Measurements from ENCODE around the gene ZNF629.
A peak's percentile ranks its signal among the peaks of the same experiment; 100 is the strongest.

Gene ZNF629

DNA sequence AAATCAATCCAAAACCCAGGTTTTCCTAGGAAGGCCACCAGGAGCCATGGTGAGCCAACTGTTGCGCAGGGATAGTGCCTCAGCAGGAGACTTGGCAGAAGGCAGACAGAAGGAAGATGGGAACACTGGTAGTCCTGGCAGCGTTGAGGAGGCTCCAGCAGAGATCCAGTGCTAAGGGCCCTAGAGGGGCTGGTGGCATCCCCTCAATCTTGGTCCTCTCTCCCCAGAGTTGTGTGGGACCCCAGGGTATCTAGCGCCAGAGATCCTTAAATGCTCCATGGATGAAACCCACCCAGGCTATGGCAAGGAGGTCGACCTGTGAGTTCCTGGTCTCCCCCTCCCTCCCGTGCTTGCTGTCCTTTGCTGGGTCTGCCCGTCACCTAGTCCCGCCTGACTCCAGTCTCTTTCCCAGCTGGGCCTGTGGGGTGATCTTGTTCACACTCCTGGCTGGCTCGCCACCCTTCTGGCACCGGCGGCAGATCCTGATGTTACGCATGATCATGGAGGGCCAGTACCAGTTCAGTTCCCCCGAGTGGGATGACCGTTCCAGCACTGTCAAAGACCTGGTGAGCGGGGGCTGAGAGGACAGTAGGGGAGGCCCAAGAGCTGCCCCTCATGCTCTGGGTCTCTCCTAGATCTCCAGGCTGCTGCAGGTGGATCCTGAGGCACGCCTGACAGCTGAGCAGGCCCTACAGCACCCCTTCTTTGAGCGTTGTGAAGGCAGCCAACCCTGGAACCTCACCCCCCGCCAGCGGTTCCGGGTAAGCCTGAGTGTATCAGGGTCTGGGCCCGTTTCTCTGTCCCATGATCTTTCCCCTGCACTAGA lies 30.8 kb downstream of the ZNF629 start:
- DNase-seq (ENCODE audit: low read depth), result no peak
- H3K4me3 ChIP-seq (ENCODE audit: low read depth, low read length), result no peak overlapping the region

GRCh38 chr16:30753596-30753995 lies 33.4 kb downstream of the ZNF629 start:
- no peak for DNase-seq (ENCODE audit: low read depth)
- no peak overlapping the region for H3K4me3 ChIP-seq (ENCODE audit: low read depth, low read length)

DNA sequence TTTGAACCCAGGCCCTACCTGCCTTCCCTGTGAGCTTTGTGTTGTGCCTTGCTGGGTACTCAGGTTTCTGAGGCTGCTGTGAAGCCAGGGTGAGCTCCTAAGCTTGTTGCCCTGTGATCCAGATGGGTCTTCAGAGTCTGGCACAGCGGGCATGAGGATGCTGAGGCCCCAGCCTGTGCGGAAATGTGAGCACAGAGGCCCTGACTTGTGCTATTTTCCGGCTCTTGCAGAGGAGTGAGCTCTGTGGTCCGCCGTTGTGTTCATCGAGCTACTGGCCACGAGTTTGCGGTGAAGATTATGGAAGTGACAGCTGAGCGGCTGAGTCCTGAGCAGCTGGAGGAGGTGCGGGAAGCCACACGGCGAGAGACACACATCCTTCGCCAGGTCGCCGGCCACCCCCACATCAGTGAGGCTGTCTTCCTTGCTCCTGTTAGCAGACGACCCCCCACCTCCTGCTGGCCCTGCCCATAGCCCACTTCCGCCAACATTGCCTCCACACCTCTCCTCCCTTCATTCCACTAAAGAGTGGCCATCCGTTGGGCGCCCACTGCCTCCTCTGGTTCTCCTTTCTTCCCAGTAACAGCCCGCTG lies 36.0 kb downstream of the ZNF629 start:
- DNase-seq (ENCODE audit: low read depth), result no peak
- H3K4me3 ChIP-seq (ENCODE audit: low read depth, low read length), result no peak overlapping the region

- no peak overlapping the region for H3K4me3 ChIP-seq (ENCODE audit: low read depth, low read length)
- DNase-seq (ENCODE audit: low read depth), result no peak
Observed at GRCh38 chr16:30750201-30750600, 36.8 kb downstream of the ZNF629 start.

DNA sequence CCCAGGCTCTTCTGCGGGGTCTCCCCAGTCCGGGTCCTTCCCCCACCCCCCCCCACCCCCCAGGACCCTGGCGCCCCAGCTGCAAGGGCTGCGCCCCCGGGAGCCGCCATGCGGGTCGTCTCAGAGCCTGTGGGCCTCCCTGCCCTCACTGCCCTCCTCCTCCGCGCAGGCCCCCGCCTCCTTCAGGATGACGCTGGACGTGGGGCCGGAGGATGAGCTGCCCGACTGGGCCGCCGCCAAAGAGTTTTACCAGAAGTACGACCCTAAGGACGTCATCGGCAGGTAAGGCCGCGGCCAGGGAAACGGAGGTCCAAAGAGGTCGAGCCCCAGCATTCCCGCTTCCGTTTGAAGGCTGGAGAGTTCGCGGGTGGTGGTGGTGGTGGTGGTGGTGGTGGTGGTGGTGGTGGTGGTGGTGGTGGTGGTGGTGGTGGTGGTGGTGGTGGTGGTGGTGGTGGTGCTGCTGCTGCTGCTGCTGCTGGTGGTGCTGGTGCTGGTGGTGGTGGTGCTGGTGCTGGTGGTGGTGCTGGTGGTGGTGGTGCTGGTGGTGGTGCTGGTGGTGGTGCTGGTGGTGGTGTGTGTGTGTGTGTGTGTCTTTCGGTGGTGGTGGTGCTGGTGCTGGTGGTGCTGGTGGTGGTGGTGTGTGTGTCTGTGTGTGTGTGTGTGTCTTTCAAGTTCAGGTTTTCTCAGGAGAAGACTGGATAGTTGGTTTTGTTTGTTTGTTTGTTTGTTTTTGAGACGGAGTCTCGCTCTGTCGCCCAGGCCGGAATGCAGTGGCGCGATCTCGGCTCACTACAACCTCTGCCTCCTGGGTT lies 38.2 kb downstream of the ZNF629 start:
- peak; percentile 7 for DNase-seq (ENCODE audit: low read depth)
- peak overlapping the region; percentile 71 for H3K4me3 ChIP-seq (ENCODE audit: low read depth, low read length)

GRCh38 chr16:30747799-30748633 lies 39.0 kb downstream of the ZNF629 start, which contains the start of gene PHKG2:
PHKG2 (plus strand) TSS chr16:30748425; CDS start chr16:30748821, 396 bp downstream.
- H3K4me3 ChIP-seq (ENCODE audit: low read depth, low read length), result peak within 1 kb of the TSS; percentile 71
- peak; percentile 95 for DNase-seq (ENCODE audit: low read depth)

- peak; percentile 33 for DNase-seq (ENCODE audit: low read depth)
- H3K4me3 ChIP-seq (ENCODE audit: low read depth, low read length), result peak overlapping the region; percentile 71
Observed at GRCh38 chr16:30747331-30747730, 39.7 kb downstream of the ZNF629 start.

GRCh38 chr16:30746638-30747175 lies 40.3 kb downstream of the ZNF629 start:
- no peak overlapping the region for H3K4me3 ChIP-seq (ENCODE audit: low read depth, low read length)
- DNase-seq (ENCODE audit: low read depth), result no peak

DNA sequence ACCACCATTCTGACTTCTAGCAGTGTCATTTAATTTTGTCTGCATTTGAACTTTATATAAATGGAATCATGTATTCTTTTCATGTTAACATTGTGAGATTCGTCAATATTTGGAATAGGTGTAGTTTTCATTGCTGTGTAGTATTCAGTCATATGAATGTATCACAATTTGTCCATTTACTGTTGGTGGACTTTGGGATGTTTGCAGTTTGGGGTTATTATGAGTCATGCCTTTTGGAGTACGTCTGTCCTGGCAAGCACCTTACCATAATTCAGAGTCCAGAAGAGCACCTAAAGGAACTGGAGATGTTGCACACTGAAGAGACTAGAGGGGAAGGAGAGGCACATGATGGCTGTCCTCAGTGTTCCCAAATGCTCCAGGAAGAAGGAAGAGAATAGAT lies 41.9 kb downstream of the ZNF629 start:
- DNase-seq (ENCODE audit: low read depth), result no peak
- H3K4me3 ChIP-seq (ENCODE audit: low read depth, low read length), result no peak overlapping the region

DNA sequence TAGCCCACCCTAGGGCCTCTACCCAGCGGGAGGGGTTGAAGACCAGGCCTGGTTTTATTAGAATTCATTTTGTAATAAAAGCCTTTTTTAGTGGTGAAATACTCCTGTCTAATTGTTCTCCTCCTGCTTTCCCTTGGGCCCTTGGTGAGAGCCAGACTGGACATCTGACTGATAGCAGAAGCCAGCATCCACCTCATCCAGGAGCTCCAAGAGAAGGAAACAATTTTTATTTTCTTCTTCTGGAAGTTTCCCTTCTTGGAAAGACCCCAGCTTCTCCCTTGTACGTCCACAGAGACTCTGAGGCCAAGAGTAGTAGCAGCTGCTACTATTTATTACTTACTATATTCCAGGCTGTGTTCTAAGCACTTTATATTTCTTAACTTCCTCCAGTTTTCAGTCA lies 42.8 kb downstream of the ZNF629 start:
- H3K4me3 ChIP-seq (ENCODE audit: low read depth, low read length), result no peak overlapping the region
- DNase-seq (ENCODE audit: low read depth), result no peak

DNA sequence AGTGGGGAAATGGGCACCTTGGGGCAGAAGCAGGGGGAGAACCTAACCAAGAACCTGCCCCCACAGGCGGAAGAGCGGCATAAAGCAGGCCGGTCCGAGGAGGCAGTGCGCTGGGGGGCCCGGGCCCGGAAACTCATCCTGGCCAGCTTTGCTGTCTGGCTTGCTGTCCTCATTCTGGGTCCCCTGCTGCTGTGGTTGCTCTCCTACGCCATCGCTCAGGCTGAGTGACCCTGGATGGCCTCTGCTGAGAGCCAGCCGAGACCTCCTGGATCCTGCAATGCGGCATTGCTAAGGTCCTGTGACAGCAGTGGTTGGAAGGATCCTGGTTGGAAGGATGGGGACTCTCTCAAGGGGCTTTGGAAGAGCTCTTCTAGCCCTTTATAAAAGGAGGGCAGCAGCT lies 43.3 kb downstream of the ZNF629 start:
- H3K4me3 ChIP-seq (ENCODE audit: low read depth, low read length), result no peak overlapping the region
- DNase-seq (ENCODE audit: low read depth), result no peak

- DNase-seq (ENCODE audit: low read depth), result peak; percentile 34
- no peak overlapping the region for H3K4me3 ChIP-seq (ENCODE audit: low read depth, low read length)
Observed at GRCh38 chr16:30741461-30741914, 45.5 kb downstream of the ZNF629 start.

GRCh38 chr16:30740364-30741251 lies 46.4 kb downstream of the ZNF629 start:
- no peak overlapping the region for H3K4me3 ChIP-seq (ENCODE audit: low read depth, low read length)
- no peak for DNase-seq (ENCODE audit: low read depth)

GRCh38 chr16:30738984-30739951 lies 47.7 kb downstream of the ZNF629 start:
- H3K4me3 ChIP-seq (ENCODE audit: low read depth, low read length), result no peak overlapping the region
- DNase-seq (ENCODE audit: low read depth), result no peak

DNA sequence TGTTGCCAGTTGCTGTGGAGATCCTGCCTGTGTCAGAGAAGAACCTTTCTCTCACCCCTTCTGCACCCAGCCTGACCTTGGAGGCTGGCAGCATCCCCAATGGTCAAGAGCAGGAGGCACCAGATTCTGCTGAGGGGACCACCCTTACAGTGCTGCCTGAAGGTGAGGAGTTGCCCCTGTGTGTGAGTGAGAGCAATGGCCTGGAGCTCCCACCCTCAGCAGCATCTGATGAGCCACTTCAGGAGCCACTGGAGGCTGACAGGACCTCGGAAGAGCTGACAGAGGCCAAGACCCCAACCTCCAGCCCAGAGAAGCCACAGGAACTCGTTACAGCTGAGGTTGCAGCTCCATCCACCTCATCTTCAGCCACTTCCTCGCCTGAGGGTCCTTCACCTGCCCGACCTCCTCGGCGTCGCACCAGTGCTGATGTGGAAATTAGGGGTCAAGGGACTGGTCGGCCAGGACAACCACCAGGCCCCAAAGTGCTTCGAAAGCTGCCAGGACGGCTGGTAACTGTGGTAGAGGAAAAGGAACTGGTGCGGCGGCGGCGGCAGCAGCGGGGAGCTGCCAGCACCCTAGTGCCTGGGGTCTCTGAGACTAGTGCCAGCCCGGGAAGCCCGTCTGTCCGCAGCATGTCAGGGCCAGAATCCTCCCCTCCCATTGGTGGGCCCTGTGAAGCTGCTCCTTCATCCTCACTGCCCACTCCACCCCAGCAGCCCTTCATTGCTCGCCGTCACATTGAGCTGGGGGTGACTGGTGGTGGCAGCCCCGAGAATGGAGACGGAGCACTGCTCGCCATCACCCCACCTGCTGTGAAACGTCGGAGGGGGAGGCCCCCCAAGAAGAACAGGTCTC lies 49.0 kb downstream of the ZNF629 start:
- H3K4me3 ChIP-seq (ENCODE audit: low read depth, low read length), result no peak overlapping the region
- DNase-seq (ENCODE audit: low read depth), result no peak
